ENCODE data around the gene IL4. TPM values are rescaled to one million over a fixed set of nuclear protein-coding genes. Genes with fewer than 3 reads are reported as not detected.
"Not testable (repeated sequence)": the region's sequence is repeated elsewhere in the genome, so short reads cannot be mapped to it uniquely, and the experiment has no call there.

Gene IL4
- total RNA-seq, 6 experiments from 2014 or later = not detected

GRCh38 chr5:132688536-132689339 is 14.9 kb downstream of the IL4 start:
- Mint-ChIP-seq H3K27ac (no peak overlapping the region), H3K27me3 (ENCODE audit: insufficient read depth) (peaks cover 2% of the 10 kb centered on the region)

GRCh38 chr5:132689513-132689912 is 15.7 kb downstream of the IL4 start:
- no peak overlapping the region for H3K27ac Mint-ChIP-seq

More at GRCh38 chr5:132688536-132689339, 14.9 kb downstream of the IL4 start:
- Mint-ChIP-seq H3K36me3 (ENCODE audit: low read depth) (peaks cover 5% of the 10 kb centered on the region; the same call in 1 of the 2 replicates), H3K4me1 (ENCODE audit: low read depth) (peaks cover 9% of the 10 kb centered on the region), H3K4me3 (no peak overlapping the region), H3K9me3 (no peaks in the 10 kb centered on the region)
- no peak for DNase-seq
- TF ChIP-seq, protein P1, sequence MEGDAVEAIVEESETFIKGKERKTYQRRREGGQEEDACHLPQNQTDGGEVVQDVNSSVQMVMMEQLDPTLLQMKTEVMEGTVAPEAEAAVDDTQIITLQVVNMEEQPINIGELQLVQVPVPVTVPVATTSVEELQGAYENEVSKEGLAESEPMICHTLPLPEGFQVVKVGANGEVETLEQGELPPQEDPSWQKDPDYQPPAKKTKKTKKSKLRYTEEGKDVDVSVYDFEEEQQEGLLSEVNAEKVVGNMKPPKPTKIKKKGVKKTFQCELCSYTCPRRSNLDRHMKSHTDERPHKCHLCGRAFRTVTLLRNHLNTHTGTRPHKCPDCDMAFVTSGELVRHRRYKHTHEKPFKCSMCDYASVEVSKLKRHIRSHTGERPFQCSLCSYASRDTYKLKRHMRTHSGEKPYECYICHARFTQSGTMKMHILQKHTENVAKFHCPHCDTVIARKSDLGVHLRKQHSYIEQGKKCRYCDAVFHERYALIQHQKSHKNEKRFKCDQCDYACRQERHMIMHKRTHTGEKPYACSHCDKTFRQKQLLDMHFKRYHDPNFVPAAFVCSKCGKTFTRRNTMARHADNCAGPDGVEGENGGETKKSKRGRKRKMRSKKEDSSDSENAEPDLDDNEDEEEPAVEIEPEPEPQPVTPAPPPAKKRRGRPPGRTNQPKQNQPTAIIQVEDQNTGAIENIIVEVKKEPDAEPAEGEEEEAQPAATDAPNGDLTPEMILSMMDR (IDR thresholded peaks at IDR 0.05) = no peak

GRCh38 chr5:132690156-132690555 is 16.4 kb downstream of the IL4 start:
- H3K9me3 Mint-ChIP-seq = no peaks in the 10 kb centered on the region
- no peak for DNase-seq
- peaks cover 5% of the 10 kb centered on the region; the same call in 1 of the 2 replicates for H3K36me3 Mint-ChIP-seq (ENCODE audit: low read depth)
- TF ChIP-seq, protein P1 (IDR thresholded peaks at IDR 0.05) = no peak
- H3K27ac Mint-ChIP-seq = no peak overlapping the region
- no peak overlapping the region for H3K4me3 Mint-ChIP-seq
- peaks cover 2% of the 10 kb centered on the region for H3K27me3 Mint-ChIP-seq (ENCODE audit: insufficient read depth)
- peaks cover 9% of the 10 kb centered on the region for H3K4me1 Mint-ChIP-seq (ENCODE audit: low read depth)

More at GRCh38 chr5:132689513-132689912, 15.7 kb downstream of the IL4 start:
- H3K4me3 Mint-ChIP-seq = no peak overlapping the region
- TF ChIP-seq, protein P1 (IDR thresholded peaks at IDR 0.05) = no peak
- no peaks in the 10 kb centered on the region for H3K9me3 Mint-ChIP-seq
- peaks cover 9% of the 10 kb centered on the region for H3K4me1 Mint-ChIP-seq (ENCODE audit: low read depth)
- peaks cover 5% of the 10 kb centered on the region; the same call in 1 of the 2 replicates for H3K36me3 Mint-ChIP-seq (ENCODE audit: low read depth)
- peaks cover 2% of the 10 kb centered on the region for H3K27me3 Mint-ChIP-seq (ENCODE audit: insufficient read depth)
- no peak for DNase-seq

DNA sequence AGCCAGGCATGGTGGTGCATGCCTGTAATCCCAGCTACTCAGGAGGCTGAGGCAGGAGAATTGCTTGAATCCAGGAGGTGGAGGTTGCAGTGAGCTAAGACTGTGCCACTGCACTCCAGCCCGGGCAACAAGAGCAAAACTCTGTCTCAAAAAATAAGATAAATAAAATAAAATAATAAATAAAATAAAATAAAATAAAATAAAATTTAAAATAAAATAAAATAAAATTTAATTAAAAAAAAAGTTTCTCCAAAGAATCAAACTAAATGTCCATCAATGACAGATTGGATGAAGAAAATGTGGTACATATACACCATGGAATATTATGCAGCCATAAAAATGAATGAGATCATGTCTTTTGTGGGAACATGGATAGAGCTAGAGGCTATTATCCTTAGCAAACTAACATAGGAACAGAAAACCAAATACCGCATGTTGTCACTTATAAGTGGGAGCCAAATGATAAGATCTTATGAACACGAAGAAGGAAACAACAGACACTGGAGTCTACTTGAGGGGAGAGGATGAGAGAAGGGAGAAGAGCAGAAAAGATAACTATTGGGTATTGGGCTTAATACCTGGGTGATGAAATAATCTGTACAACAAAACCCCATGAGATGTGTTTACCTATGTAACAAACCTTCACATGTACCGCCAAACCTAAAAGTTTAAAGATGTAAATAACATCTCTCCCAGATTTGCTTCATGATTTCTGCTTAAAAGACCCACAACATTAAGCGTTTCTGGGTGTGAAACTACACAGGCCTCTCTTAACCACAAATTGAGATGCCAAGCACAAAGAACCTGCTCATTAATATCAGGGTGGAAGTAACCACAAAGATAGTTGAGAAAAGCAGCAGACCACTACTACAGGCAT is 18.2 kb downstream of the IL4 start:
- H3K27me3 Mint-ChIP-seq (ENCODE audit: insufficient read depth); H3K9me3 Mint-ChIP-seq; H3K27ac Mint-ChIP-seq; H3K4me1 Mint-ChIP-seq (ENCODE audit: low read depth); DNase-seq; H3K36me3 Mint-ChIP-seq (ENCODE audit: low read depth); H3K4me3 Mint-ChIP-seq: not testable (repeated sequence)

- peaks cover 5% of the 10 kb centered on the region; the same call in 1 of the 2 replicates for H3K36me3 Mint-ChIP-seq (ENCODE audit: low read depth)
- no peak for DNase-seq
- no peak overlapping the region for H3K27ac Mint-ChIP-seq
- no peak overlapping the region for H3K4me3 Mint-ChIP-seq
- peaks cover 2% of the 10 kb centered on the region; the same call in 1 of the 2 replicates for H3K27me3 Mint-ChIP-seq (ENCODE audit: insufficient read depth)
- no peaks in the 10 kb centered on the region for H3K9me3 Mint-ChIP-seq
- H3K4me1 Mint-ChIP-seq (ENCODE audit: low read depth) = peaks cover 9% of the 10 kb centered on the region
- TF ChIP-seq, protein P1 (IDR thresholded peaks at IDR 0.05) = no peak
Observed at GRCh38 chr5:132692632-132692967, 18.8 kb downstream of the IL4 start.

Measured in HFFc6 (cell line).